Liver (tissue), 3 donors: Measurements from ENCODE around the gene FLNA.

Experiments
- GABPA ChIP-seq, 2 donors: IDR thresholded peaks in 1 of 2; conservative IDR thresholded peaks in 1 of 2; 2 replicates each; pipeline ENCODE4 v1.6.1; 2016; ENCODE audit warnings: antibody characterized with exemption in 2 of 2, mild to moderate bottlenecking in 1 of 2, moderate library complexity in 1 of 2
- RAD21 ChIP-seq, 2 donors: IDR thresholded peaks; 2 replicates each; pipeline ENCODE4 v1.6.1; 2016; ENCODE audit warnings: antibody characterized with exemption in 2 of 2, mild to moderate bottlenecking in 2 of 2
- RXRA ChIP-seq, 2 donors: IDR thresholded peaks; 2 replicates each; pipeline ENCODE4 v1.6.1; 2017 to 2018; ENCODE audit warnings: antibody characterized with exemption in 2 of 2, mild to moderate bottlenecking in 1 of 2
- TAF1 ChIP-seq: conservative IDR thresholded peaks from 2 replicates; pipeline ENCODE4 v1.6.1; 2016; ENCODE audit warnings: antibody characterized with exemption, mild to moderate bottlenecking
- YY1 ChIP-seq: IDR thresholded peaks from 2 replicates; pipeline ENCODE4 v1.6.1; 2016; ENCODE audit warnings: antibody characterized with exemption, mild to moderate bottlenecking
- TF ChIP-seq, protein P1 (sequence below): fragments of 150-350 bp; IDR thresholded peaks from 2 replicates; pipeline ENCODE4 v1.5.1; 2017; ENCODE audit warnings: improper control_type of control experiment, low read depth, low read length; ENCODE audit not compliant: missing input control
- TF ChIP-seq, protein P2 (sequence below): IDR thresholded peaks from 2 replicates; pipeline ENCODE4 v1.6.1; 2016; ENCODE audit warnings: antibody characterized with exemption, mild to moderate bottlenecking
- TF ChIP-seq, protein P3 (sequence below): IDR thresholded peaks from 2 replicates; pipeline ENCODE4 v1.6.1; 2016; ENCODE audit warnings: antibody characterized with exemption
- donor health status: healthy.
- donor health status: healthy.

DNA sequence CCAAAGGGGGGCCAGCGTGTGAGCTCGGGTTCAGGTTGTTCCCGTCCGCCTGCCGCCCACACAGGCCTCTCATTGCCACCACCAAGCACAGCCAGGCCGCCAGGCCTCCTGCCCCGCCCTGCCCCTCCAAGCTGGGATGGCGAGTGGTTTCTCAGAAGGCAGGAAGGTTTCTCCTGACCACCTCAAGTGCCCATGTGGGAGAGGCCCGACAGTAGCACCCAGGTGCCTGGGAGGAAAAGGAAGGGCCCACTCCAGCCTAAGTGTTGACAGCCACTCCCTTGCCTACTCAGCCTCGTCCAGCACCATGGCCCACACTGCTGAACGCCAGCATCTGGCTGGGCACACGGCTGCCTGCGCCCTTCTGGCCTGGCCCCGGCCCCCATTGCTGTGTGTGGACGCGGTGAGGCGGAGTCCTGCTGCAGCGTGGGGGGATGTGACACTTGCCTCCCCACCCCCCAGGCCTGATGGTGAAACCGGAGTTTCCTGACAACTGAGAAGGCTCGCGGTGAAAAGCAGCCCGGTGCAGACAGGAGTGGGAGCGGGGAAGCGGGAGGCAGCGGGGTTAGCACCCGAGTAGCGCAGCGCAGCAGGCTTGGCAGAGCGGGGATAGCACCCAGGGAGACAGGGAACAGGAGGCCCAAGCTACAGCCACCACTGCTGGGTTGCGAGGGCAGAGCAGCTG is 19.2 kb downstream of the FLNA start:
- TF ChIP-seq YY1 (no peak), TAF1 (no peak), RXRA (IDR thresholded peaks at IDR 0.05) (no peak), RAD21 (IDR thresholded peaks at IDR 0.05) (no peak), GABPA (IDR thresholded peaks at IDR 0.05 in 1 of 2, conservative IDR thresholded peaks at IDR 0.05 in 1 of 2) (no peak)
- TF ChIP-seq, protein P1, sequence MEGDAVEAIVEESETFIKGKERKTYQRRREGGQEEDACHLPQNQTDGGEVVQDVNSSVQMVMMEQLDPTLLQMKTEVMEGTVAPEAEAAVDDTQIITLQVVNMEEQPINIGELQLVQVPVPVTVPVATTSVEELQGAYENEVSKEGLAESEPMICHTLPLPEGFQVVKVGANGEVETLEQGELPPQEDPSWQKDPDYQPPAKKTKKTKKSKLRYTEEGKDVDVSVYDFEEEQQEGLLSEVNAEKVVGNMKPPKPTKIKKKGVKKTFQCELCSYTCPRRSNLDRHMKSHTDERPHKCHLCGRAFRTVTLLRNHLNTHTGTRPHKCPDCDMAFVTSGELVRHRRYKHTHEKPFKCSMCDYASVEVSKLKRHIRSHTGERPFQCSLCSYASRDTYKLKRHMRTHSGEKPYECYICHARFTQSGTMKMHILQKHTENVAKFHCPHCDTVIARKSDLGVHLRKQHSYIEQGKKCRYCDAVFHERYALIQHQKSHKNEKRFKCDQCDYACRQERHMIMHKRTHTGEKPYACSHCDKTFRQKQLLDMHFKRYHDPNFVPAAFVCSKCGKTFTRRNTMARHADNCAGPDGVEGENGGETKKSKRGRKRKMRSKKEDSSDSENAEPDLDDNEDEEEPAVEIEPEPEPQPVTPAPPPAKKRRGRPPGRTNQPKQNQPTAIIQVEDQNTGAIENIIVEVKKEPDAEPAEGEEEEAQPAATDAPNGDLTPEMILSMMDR, result no peak
- TF ChIP-seq, protein P2, sequence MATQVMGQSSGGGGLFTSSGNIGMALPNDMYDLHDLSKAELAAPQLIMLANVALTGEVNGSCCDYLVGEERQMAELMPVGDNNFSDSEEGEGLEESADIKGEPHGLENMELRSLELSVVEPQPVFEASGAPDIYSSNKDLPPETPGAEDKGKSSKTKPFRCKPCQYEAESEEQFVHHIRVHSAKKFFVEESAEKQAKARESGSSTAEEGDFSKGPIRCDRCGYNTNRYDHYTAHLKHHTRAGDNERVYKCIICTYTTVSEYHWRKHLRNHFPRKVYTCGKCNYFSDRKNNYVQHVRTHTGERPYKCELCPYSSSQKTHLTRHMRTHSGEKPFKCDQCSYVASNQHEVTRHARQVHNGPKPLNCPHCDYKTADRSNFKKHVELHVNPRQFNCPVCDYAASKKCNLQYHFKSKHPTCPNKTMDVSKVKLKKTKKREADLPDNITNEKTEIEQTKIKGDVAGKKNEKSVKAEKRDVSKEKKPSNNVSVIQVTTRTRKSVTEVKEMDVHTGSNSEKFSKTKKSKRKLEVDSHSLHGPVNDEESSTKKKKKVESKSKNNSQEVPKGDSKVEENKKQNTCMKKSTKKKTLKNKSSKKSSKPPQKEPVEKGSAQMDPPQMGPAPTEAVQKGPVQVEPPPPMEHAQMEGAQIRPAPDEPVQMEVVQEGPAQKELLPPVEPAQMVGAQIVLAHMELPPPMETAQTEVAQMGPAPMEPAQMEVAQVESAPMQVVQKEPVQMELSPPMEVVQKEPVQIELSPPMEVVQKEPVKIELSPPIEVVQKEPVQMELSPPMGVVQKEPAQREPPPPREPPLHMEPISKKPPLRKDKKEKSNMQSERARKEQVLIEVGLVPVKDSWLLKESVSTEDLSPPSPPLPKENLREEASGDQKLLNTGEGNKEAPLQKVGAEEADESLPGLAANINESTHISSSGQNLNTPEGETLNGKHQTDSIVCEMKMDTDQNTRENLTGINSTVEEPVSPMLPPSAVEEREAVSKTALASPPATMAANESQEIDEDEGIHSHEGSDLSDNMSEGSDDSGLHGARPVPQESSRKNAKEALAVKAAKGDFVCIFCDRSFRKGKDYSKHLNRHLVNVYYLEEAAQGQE, result no peak
- TF ChIP-seq, protein P3, sequence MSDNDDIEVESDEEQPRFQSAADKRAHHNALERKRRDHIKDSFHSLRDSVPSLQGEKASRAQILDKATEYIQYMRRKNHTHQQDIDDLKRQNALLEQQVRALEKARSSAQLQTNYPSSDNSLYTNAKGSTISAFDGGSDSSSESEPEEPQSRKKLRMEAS, result no peak
